Activated B cell treated with CpG ODN at 0.5 μM for 24 hours (primary cell): ENCODE measurements around the gene LHX5. TPM values are rescaled to one million over a fixed set of nuclear protein-coding genes. Genes with fewer than 3 reads are reported as not detected.
"Not testable (repeated sequence)": the region's sequence is repeated elsewhere in the genome, so short reads cannot be mapped to it uniquely, and the experiment has no call there.

Source experiments
- ATAC-seq: fragments of 200-7000 bp; cut with Tn5 transposase; one replicate; pipeline ENCODE4 v1.10.0; 2021; ENCODE audit warnings: low read depth, mild to moderate bottlenecking, moderate library complexity
- CTCF ChIA-PET: fragments of 350-600 bp; sonication (Branson Sonifier 250); formaldehyde crosslinking; loops from one replicate; lab custom pipeline; 2021; ENCODE audit warnings: antibody characterized with exemption; lab: Charles Lee
- POLR2A ChIA-PET: fragments of 350-600 bp; sonication (Branson Sonifier 250); formaldehyde crosslinking; loops from one replicate; lab custom pipeline; 2021; ENCODE audit warnings: antibody characterized with exemption; lab: Charles Lee
- DNase-seq: peaks from one replicate; pipeline ENCODE4 v3.0.0; 2022
- H3K27ac Mint-ChIP-seq: one replicate; pipeline ENCODE4 v1.8.0; 2020; ENCODE audit warnings: mixed read lengths
- H3K27me3 Mint-ChIP-seq: one replicate; pipeline ENCODE4 v1.8.0; 2021; ENCODE audit warnings: mixed read lengths
- H3K36me3 Mint-ChIP-seq: one replicate; pipeline ENCODE4 v1.8.0; 2021; ENCODE audit warnings: low read depth, mixed read lengths
- H3K4me1 Mint-ChIP-seq: one replicate; pipeline ENCODE4 v1.8.0; 2021; ENCODE audit warnings: mixed read lengths
- H3K4me3 Mint-ChIP-seq: one replicate; pipeline ENCODE4 v1.8.0; 2020; ENCODE audit warnings: mild to moderate bottlenecking, mixed read lengths
- H3K9me3 Mint-ChIP-seq: one replicate; pipeline ENCODE4 v1.8.0; 2020; ENCODE audit warnings: mixed read lengths
- CTCF ChIP-seq: fragments of 200-600 bp; IDR thresholded peaks from one replicate; pipeline ENCODE4 v1.8.0; 2022; ENCODE audit warnings: antibody characterized with exemption, mild to moderate bottlenecking
- intact Hi-C: fragments of 100-400 bp; cut with micrococcal nuclease; formaldehyde crosslinking; loops from one replicate; pipeline ENCODE4 v1.15.1; 2024
- total RNA-seq: library from RNA; stranded (reverse); gene quantifications from 2 replicates; pipeline ENCODE4 v1.2.3, GENCODE V29; 2022

The LHX5 gene
- total RNA-seq, 1 donor from 2014 or later, result not detected

GRCh38 chr12:113498490-113498889, 26.8 kb upstream of the LHX5 start:
- peaks cover 27% of the 10 kb centered on the region for H3K27me3 Mint-ChIP-seq
- no peak overlapping the region for H3K4me3 Mint-ChIP-seq
- POLR2A ChIA-PET, result no interaction called here
- ATAC-seq, result no peak
- H3K36me3 Mint-ChIP-seq, result no peaks in the 10 kb centered on the region
- CTCF ChIA-PET, result no interaction called here
- no peaks in the 10 kb centered on the region for H3K4me1 Mint-ChIP-seq
- DNase-seq, result no peak
- TF ChIP-seq CTCF, result no peak
- no peak overlapping the region for H3K27ac Mint-ChIP-seq
- no peaks in the 10 kb centered on the region for H3K9me3 Mint-ChIP-seq
- intact Hi-C loops, result no loop called here

- ChIA-PET CTCF (no interaction called here), POLR2A (no interaction called here)
- H3K27me3 Mint-ChIP-seq, result peaks cover 28% of the 10 kb centered on the region
- ATAC-seq, result no peak
- DNase-seq, result no peak
- no peaks in the 10 kb centered on the region for H3K36me3 Mint-ChIP-seq
- H3K27ac Mint-ChIP-seq, result no peak overlapping the region
- TF ChIP-seq CTCF, result no peak
- intact Hi-C loops, result no loop called here
- no peaks in the 10 kb centered on the region for H3K4me1 Mint-ChIP-seq
- no peaks in the 10 kb centered on the region for H3K9me3 Mint-ChIP-seq
- H3K4me3 Mint-ChIP-seq, result no peak overlapping the region
Observed at GRCh38 chr12:113497693-113498092, 26.0 kb upstream of the LHX5 start.

GRCh38 chr12:113495941-113496340, 24.3 kb upstream of the LHX5 start:
- H3K36me3 Mint-ChIP-seq, H3K4me1 Mint-ChIP-seq, DNase-seq, CTCF ChIA-PET, intact Hi-C loops, H3K9me3 Mint-ChIP-seq, ATAC-seq, H3K4me3 Mint-ChIP-seq, H3K27ac Mint-ChIP-seq, POLR2A ChIA-PET: not testable (repeated sequence)
- peaks cover 22% of the 10 kb centered on the region for H3K27me3 Mint-ChIP-seq

- no peak for ATAC-seq
- peaks cover 41% of the 10 kb centered on the region for H3K27me3 Mint-ChIP-seq
Observed at GRCh38 chr12:113488322-113488721, 16.7 kb upstream of the LHX5 start.

GRCh38 chr12:113486722-113487121, 15.1 kb upstream of the LHX5 start:
- no peak for ATAC-seq
- CTCF ChIA-PET, result no interaction called here
- no peak for DNase-seq
- Mint-ChIP-seq H3K9me3 (no peaks in the 10 kb centered on the region), H3K27ac (no peak overlapping the region), H3K4me1 (no peaks in the 10 kb centered on the region), H3K4me3 (no peak overlapping the region), H3K36me3 (no peaks in the 10 kb centered on the region), H3K27me3 (peaks cover 56% of the 10 kb centered on the region)
- intact Hi-C loops, result no loop called here
- no peak for TF ChIP-seq CTCF
- POLR2A ChIA-PET, result no interaction called here

More at GRCh38 chr12:113488322-113488721, 16.7 kb upstream of the LHX5 start:
- Mint-ChIP-seq H3K36me3 (no peaks in the 10 kb centered on the region), H3K27ac (no peak overlapping the region), H3K4me1 (no peaks in the 10 kb centered on the region), H3K4me3 (no peak overlapping the region), H3K9me3 (no peaks in the 10 kb centered on the region)
- POLR2A ChIA-PET, result no interaction called here
- DNase-seq, result no peak
- CTCF ChIA-PET, result no interaction called here
- intact Hi-C loops, result no loop called here
- TF ChIP-seq CTCF, result no peak

GRCh38 chr12:113485330-113485729, 13.7 kb upstream of the LHX5 start:
- intact Hi-C loops, result no loop called here
- no peak for DNase-seq
- Mint-ChIP-seq H3K27ac (no peak overlapping the region), H3K27me3 (peaks cover 54% of the 10 kb centered on the region), H3K4me3 (no peak overlapping the region), H3K4me1 (no peaks in the 10 kb centered on the region), H3K9me3 (no peaks in the 10 kb centered on the region), H3K36me3 (no peaks in the 10 kb centered on the region)
- no peak for ATAC-seq
- no peak for TF ChIP-seq CTCF
- ChIA-PET CTCF (no interaction called here), POLR2A (no interaction called here)
